SK-N-SH treated with all-trans-retinoic acid at 6 μM for 48 hours (cell line): ENCODE results near the gene ARHGAP22.

Source experiments
- ATAC-seq: fragments of 200-7000 bp; cut with Tn5 transposase; 3 replicates; pipeline ENCODE4 v1.9.1; 2020; ENCODE audit warnings: mild to moderate bottlenecking, moderate library complexity
- BACH2 ChIP-seq: fragments of 250-450 bp; sonication (Bioruptor Pico); IDR thresholded peaks from 2 replicates; pipeline ENCODE4 v1.9.0; 2021; ENCODE audit warnings: mild to moderate bottlenecking, borderline replicate concordance
- CSDC2 ChIP-seq: fragments of 250-450 bp; sonication (Bioruptor Pico); IDR thresholded peaks from 2 replicates; pipeline ENCODE4 v1.5.0; 2020; ENCODE audit warnings: mild to moderate bottlenecking, moderate library complexity
- ESRRG ChIP-seq: fragments of 250-450 bp; sonication (Bioruptor Pico); IDR thresholded peaks from 2 replicates; pipeline ENCODE4 v1.6.1; 2021; ENCODE audit warnings: mild to moderate bottlenecking
- GLIS3 ChIP-seq: fragments of 250-450 bp; sonication (Bioruptor Pico); IDR thresholded peaks from 2 replicates; pipeline ENCODE4 v1.5.0; 2020; ENCODE audit warnings: mild to moderate bottlenecking, moderate library complexity
- ISL1 ChIP-seq: fragments of 250-450 bp; sonication (Bioruptor Pico); IDR thresholded peaks from 2 replicates; pipeline ENCODE4 v2.1.2; 2022; ENCODE audit warnings: mild to moderate bottlenecking, moderate library complexity
- OSR1 ChIP-seq: fragments of 250-450 bp; sonication (Bioruptor Pico); IDR thresholded peaks from 2 replicates; pipeline ENCODE4 v1.8.0; 2022; ENCODE audit warnings: moderate library complexity, mild to moderate bottlenecking, inconsistent platforms
- PPARA ChIP-seq: fragments of 250-450 bp; sonication (Bioruptor Pico); IDR thresholded peaks from 2 replicates; pipeline ENCODE4 v1.5.0; 2020; ENCODE audit warnings: mild to moderate bottlenecking, borderline replicate concordance
- RARB ChIP-seq: fragments of 250-450 bp; sonication (Bioruptor Pico); IDR thresholded peaks from 2 replicates; pipeline ENCODE4 v1.8.0; 2021; ENCODE audit warnings: mild to moderate bottlenecking, moderate library complexity
- SNAI2 ChIP-seq: fragments of 250-450 bp; sonication (Bioruptor Pico); IDR thresholded peaks from 2 replicates; pipeline ENCODE4 v1.5.0; 2020; ENCODE audit warnings: mild to moderate bottlenecking, moderate library complexity
- TCF4 ChIP-seq: fragments of 250-450 bp; sonication (Bioruptor Pico); IDR thresholded peaks from 2 replicates; pipeline ENCODE4 v1.8.0; 2021; ENCODE audit warnings: mild to moderate bottlenecking, moderate library complexity, borderline replicate concordance
- TOX ChIP-seq: fragments of 250-450 bp; sonication (Bioruptor Pico); IDR thresholded peaks from 2 replicates; pipeline ENCODE4 v1.8.0; 2021; ENCODE audit warnings: mild to moderate bottlenecking, moderate library complexity, borderline replicate concordance
- ZC3H10 ChIP-seq: fragments of 250-450 bp; sonication (Bioruptor Pico); IDR thresholded peaks from 2 replicates; pipeline ENCODE4 v1.5.1; 2021; ENCODE audit warnings: mild to moderate bottlenecking, moderate library complexity
- ZFP3 ChIP-seq: fragments of 250-450 bp; sonication (Bioruptor Pico); IDR thresholded peaks from 2 replicates; pipeline ENCODE4 v1.5.0; 2020; ENCODE audit warnings: mild to moderate bottlenecking, moderate library complexity
- ZFP30 ChIP-seq: fragments of 450-650 bp; formaldehyde crosslinking; IDR thresholded peaks from 2 replicates; pipeline ENCODE4 v1.5.0; 2022; ENCODE audit warnings: mild to moderate bottlenecking, moderate library complexity
- ZNF70 ChIP-seq: fragments of 450-650 bp; formaldehyde crosslinking; IDR thresholded peaks from 2 replicates; pipeline ENCODE4 v1.5.0; 2020; ENCODE audit warnings: mild to moderate bottlenecking, moderate library complexity
- ZNF8 ChIP-seq: fragments of 450-650 bp; formaldehyde crosslinking; IDR thresholded peaks from 2 replicates; pipeline ENCODE4 v1.5.0; 2020; ENCODE audit warnings: mild to moderate bottlenecking, moderate library complexity
- TF ChIP-seq, protein P1 (sequence below): fragments of 250-450 bp; sonication (Bioruptor Pico); IDR thresholded peaks from 2 replicates; pipeline ENCODE4 v1.5.1; 2021; ENCODE audit warnings: mild to moderate bottlenecking, moderate library complexity
- TF ChIP-seq, protein P2 (sequence below): fragments of 250-450 bp; sonication (Bioruptor Pico); IDR thresholded peaks from 2 replicates; pipeline ENCODE4 v1.5.1; 2020; ENCODE audit warnings: low read depth, mild to moderate bottlenecking, moderate library complexity
- TF ChIP-seq, protein P3 (sequence below): fragments of 250-450 bp; sonication (Bioruptor Pico); IDR thresholded peaks from 2 replicates; pipeline ENCODE4 v1.8.0; 2021; ENCODE audit warnings: low read depth, mild to moderate bottlenecking, moderate library complexity, borderline replicate concordance
- TF ChIP-seq, protein P4 (sequence below): fragments of 250-450 bp; sonication (Bioruptor Pico); IDR thresholded peaks from 2 replicates; pipeline ENCODE4 v1.5.0; 2020; ENCODE audit warnings: mild to moderate bottlenecking, moderate library complexity
- TF ChIP-seq, protein P5 (sequence below): fragments of 250-450 bp; sonication (Bioruptor Pico); IDR thresholded peaks from 2 replicates; pipeline ENCODE4 v1.8.0; 2020; ENCODE audit warnings: mild to moderate bottlenecking, moderate library complexity, borderline replicate concordance

Gene ARHGAP22

DNA sequence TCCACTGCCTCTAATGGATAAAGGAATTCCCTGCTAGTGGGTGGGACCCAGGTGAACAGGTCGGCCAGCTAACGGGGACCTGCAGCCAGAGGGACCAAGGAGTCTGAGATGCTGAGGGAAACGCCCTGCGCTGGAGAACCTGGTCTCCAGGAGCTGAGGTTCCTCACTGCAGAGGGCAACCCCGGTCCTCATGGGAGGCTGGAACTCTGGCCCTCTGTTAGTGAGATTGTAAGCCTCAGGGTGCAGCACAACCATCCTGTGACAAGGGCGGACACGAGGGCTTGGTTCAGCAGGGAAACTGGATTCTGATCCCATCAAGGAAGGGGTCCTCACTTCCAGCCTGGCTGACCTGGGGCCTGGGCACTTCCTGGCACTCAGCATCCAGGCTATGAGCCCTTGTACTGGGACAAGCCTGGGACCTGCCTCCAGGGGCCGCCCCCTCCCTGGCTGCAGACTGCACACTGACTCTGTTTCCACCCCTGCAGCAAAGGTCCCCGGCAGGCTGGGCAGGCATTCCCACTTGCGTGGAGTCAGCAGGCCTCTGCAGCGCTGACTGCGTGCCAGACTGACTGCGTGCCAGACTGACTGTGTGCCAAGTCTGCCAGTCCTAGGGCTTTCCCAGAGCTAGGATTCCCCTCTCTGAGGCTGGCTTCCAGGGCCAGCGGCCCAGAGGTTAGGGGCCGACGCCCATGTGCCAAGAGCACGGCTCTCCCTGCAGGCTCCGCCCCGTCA is 155.2 kb downstream of the ARHGAP22 start:
- no peak for TF ChIP-seq ISL1 (CRISPR knock-in tag)
- TF ChIP-seq ZFP3 (CRISPR knock-in tag): no peak
- no peak for TF ChIP-seq ESRRG (CRISPR knock-in tag)
- TF ChIP-seq ZNF8 (CRISPR knock-in tag): no peak
- no peak for TF ChIP-seq CSDC2
- no peak for TF ChIP-seq PPARA
- TF ChIP-seq ZFP30 (CRISPR knock-in tag): no peak
- ATAC-seq: no peak

DNA sequence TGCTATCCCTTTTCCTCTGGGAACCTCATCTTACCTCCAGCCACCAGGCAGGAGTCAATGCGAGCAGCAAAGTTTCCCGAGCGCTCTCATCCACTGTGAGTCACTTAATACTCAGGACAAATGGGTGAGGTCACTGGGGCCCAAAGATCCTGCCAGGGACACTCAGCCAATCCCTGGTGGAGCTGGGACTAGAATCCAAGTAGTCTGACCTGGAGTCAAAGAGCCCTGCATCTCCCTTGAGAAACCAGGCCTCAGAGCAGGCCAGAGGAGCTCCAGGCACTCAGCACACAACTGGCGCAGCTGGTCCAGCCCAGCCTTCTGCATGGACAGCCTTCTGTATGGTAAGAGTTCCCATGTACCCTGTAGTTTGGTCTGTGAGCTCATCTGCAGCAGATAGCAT is 156.1 kb downstream of the ARHGAP22 start:
- TF ChIP-seq ZNF70 (CRISPR knock-in tag): no peak
- TF ChIP-seq, protein P1, sequence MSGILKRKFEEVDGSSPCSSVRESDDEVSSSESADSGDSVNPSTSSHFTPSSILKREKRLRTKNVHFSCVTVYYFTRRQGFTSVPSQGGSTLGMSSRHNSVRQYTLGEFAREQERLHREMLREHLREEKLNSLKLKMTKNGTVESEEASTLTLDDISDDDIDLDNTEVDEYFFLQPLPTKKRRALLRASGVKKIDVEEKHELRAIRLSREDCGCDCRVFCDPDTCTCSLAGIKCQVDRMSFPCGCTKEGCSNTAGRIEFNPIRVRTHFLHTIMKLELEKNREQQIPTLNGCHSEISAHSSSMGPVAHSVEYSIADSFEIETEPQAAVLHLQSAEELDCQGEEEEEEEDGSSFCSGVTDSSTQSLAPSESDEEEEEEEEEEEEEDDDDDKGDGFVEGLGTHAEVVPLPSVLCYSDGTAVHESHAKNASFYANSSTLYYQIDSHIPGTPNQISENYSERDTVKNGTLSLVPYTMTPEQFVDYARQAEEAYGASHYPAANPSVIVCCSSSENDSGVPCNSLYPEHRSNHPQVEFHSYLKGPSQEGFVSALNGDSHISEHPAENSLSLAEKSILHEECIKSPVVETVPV: no peak
- TF ChIP-seq, protein P2, sequence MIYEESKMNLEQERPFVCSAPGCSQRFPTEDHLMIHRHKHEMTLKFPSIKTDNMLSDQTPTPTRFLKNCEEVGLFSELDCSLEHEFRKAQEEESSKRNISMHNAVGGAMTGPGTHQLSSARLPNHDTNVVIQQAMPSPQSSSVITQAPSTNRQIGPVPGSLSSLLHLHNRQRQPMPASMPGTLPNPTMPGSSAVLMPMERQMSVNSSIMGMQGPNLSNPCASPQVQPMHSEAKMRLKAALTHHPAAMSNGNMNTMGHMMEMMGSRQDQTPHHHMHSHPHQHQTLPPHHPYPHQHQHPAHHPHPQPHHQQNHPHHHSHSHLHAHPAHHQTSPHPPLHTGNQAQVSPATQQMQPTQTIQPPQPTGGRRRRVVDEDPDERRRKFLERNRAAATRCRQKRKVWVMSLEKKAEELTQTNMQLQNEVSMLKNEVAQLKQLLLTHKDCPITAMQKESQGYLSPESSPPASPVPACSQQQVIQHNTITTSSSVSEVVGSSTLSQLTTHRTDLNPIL (CRISPR knock-in tag): no peak
- no peak for TF ChIP-seq ZFP3 (CRISPR knock-in tag)
- no peak for TF ChIP-seq TOX
- no peak for TF ChIP-seq GLIS3
- TF ChIP-seq SNAI2 (CRISPR knock-in tag): no peak
- no peak for TF ChIP-seq OSR1 (CRISPR knock-in tag)
- TF ChIP-seq, protein P3, sequence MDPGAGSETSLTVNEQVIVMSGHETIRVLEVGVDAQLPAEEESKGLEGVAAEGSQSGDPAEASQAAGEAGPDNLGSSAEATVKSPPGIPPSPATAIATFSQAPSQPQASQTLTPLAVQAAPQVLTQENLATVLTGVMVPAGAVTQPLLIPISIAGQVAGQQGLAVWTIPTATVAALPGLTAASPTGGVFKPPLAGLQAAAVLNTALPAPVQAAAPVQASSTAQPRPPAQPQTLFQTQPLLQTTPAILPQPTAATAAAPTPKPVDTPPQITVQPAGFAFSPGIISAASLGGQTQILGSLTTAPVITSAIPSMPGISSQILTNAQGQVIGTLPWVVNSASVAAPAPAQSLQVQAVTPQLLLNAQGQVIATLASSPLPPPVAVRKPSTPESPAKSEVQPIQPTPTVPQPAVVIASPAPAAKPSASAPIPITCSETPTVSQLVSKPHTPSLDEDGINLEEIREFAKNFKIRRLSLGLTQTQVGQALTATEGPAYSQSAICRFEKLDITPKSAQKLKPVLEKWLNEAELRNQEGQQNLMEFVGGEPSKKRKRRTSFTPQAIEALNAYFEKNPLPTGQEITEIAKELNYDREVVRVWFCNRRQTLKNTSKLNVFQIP: no peak
- TF ChIP-seq, protein P4, sequence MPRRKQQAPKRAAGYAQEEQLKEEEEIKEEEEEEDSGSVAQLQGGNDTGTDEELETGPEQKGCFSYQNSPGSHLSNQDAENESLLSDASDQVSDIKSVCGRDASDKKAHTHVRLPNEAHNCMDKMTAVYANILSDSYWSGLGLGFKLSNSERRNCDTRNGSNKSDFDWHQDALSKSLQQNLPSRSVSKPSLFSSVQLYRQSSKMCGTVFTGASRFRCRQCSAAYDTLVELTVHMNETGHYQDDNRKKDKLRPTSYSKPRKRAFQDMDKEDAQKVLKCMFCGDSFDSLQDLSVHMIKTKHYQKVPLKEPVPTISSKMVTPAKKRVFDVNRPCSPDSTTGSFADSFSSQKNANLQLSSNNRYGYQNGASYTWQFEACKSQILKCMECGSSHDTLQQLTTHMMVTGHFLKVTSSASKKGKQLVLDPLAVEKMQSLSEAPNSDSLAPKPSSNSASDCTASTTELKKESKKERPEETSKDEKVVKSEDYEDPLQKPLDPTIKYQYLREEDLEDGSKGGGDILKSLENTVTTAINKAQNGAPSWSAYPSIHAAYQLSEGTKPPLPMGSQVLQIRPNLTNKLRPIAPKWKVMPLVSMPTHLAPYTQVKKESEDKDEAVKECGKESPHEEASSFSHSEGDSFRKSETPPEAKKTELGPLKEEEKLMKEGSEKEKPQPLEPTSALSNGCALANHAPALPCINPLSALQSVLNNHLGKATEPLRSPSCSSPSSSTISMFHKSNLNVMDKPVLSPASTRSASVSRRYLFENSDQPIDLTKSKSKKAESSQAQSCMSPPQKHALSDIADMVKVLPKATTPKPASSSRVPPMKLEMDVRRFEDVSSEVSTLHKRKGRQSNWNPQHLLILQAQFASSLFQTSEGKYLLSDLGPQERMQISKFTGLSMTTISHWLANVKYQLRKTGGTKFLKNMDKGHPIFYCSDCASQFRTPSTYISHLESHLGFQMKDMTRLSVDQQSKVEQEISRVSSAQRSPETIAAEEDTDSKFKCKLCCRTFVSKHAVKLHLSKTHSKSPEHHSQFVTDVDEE (CRISPR knock-in tag): no peak
- no peak for TF ChIP-seq BACH2 (CRISPR knock-in tag)
- no peak for TF ChIP-seq ESRRG (CRISPR knock-in tag)
- no peak for TF ChIP-seq PPARA
- TF ChIP-seq CSDC2: no peak
- TF ChIP-seq, protein P5, sequence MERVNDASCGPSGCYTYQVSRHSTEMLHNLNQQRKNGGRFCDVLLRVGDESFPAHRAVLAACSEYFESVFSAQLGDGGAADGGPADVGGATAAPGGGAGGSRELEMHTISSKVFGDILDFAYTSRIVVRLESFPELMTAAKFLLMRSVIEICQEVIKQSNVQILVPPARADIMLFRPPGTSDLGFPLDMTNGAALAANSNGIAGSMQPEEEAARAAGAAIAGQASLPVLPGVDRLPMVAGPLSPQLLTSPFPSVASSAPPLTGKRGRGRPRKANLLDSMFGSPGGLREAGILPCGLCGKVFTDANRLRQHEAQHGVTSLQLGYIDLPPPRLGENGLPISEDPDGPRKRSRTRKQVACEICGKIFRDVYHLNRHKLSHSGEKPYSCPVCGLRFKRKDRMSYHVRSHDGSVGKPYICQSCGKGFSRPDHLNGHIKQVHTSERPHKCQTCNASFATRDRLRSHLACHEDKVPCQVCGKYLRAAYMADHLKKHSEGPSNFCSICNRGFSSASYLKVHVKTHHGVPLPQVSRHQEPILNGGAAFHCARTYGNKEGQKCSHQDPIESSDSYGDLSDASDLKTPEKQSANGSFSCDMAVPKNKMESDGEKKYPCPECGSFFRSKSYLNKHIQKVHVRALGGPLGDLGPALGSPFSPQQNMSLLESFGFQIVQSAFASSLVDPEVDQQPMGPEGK (CRISPR knock-in tag): no peak
- no peak for TF ChIP-seq ZC3H10
- no peak for TF ChIP-seq ZNF8 (CRISPR knock-in tag)
- no peak for TF ChIP-seq RARB
- TF ChIP-seq ISL1 (CRISPR knock-in tag): no peak
- TF ChIP-seq TCF4 (CRISPR knock-in tag): no peak
- TF ChIP-seq, all 23 proteins: peak for 0
- ATAC-seq: peak; percentile 38
